ENCODE results near the gene WSCD2. TPM values are rescaled to one million over a fixed set of nuclear protein-coding genes. Genes with fewer than 3 reads are reported as not detected.

WSCD2 gene
- total and polyA plus RNA-seq, 2 of the 4 experiments (the other 2 are of a cell fraction): not detected

DNA sequence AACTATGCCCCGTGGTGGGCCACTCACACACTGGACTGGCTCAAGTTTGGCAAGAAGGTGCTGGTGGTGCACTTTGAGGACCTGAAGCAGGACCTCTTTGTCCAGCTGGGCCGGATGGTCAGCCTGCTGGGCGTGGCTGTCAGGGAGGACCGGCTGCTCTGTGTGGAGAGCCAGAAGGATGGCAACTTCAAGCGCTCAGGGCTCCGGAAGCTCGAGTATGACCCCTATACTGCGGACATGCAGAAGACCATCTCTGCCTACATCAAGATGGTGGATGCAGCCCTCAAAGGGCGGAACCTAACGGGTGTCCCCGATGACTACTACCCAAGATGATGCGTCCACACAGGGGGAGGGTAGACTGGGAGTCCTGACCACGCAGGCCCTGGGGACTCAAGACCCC is 118.9 kb downstream of the WSCD2 start:
- H2BK15ac ChIP-seq (ENCODE audit: low read depth, low read length): no peak overlapping the region
- no peaks in the 10 kb centered on the region for H3K27me3 ChIP-seq (ENCODE audit: control insufficient read depth, insufficient read depth, low read length)
- no peaks in the 10 kb centered on the region for H3K36me3 ChIP-seq (ENCODE audit: control insufficient read depth, insufficient read depth, low read length)
- in situ Hi-C loops (cut with MboI; ENCODE audit: low sequenced_read_pairs): no loop called here
- no peak overlapping the region for H3K23ac ChIP-seq (ENCODE audit: low read depth, low read length)
- no peak overlapping the region for H2BK20ac ChIP-seq (ENCODE audit: low read depth, low read length)
- H4K8ac ChIP-seq (ENCODE audit: low read depth in 2 of 2, low read length in 2 of 2): no peak overlapping the region
- ATAC-seq (ENCODE audit: low read depth) (no peak), DNase-seq (no peak)
- intact Hi-C loops (cut with micrococcal nuclease): no loop called here
- H3K79me1 ChIP-seq (ENCODE audit: low read depth in 1 of 2, low read length in 2 of 2): no peaks in the 10 kb centered on the region
- H3K9me3 ChIP-seq (ENCODE audit: control insufficient read depth, insufficient read depth, low read length): no peaks in the 10 kb centered on the region
- no peak overlapping the region for H2BK5ac ChIP-seq (ENCODE audit: low read depth, low read length, poor library complexity, severe bottlenecking)
- H3K9ac ChIP-seq (ENCODE audit: low read depth, low read length): no peak overlapping the region
- H2AFZ ChIP-seq (replicated peaks; ENCODE audit: low read length, poor library complexity): no peak overlapping the region
- no CpG with 5 or more reads among the region's 13 CpGs for WGBS, 2 experiments (ENCODE audit: extremely low coverage in 2 of 2, insufficient read length in 1 of 2)
- no peak overlapping the region for H2AK9ac ChIP-seq (replicated peaks; ENCODE audit: low read depth, low read length, poor library complexity)
- no peak overlapping the region for H3K27ac ChIP-seq (ENCODE audit: insufficient read depth, low read length)
- POLR2A ChIA-PET (ENCODE audit: unreplicated experiment): no interaction called here
- H3K9me1 ChIP-seq (ENCODE audit: insufficient read depth, low read length): no peaks in the 10 kb centered on the region
- CTCF ChIA-PET: no interaction called here
- no peak overlapping the region for H3K14ac ChIP-seq (replicated peaks; ENCODE audit: low read depth, low read length)
- no peak overlapping the region for H2BK120ac ChIP-seq (ENCODE audit: low read depth, low read length)
- dilution Hi-C loops (cut with HindIII; ENCODE audit: low sequenced_read_pairs, unreplicated experiment): no loop called here
- BruUV-seq (replicated peaks): no TSS peak
- no peaks in the 10 kb centered on the region for H4K20me1 ChIP-seq (ENCODE audit: insufficient read depth, low read length)
- H3K56ac ChIP-seq (ENCODE audit: extremely low read depth, insufficient read depth, low read length): no peak overlapping the region
- no peak overlapping the region for H2AK5ac ChIP-seq (ENCODE audit: low read depth, low read length)
- no peak overlapping the region for H3K18ac ChIP-seq (ENCODE audit: low read depth, low read length)
- no peaks in the 10 kb centered on the region for H3K4me1 ChIP-seq (ENCODE audit: control insufficient read depth, insufficient read depth, low read length)
- no peak overlapping the region for H3K4me2 ChIP-seq (ENCODE audit: low read depth, low read length)
- no peak overlapping the region for H4K91ac ChIP-seq (ENCODE audit: insufficient read depth, low read depth, low read length)
- H3K4me3 ChIP-seq (ENCODE audit: insufficient read depth, low read depth, low read length): no peak overlapping the region
- no peak overlapping the region for H3K4ac ChIP-seq (ENCODE audit: low read depth, low read length)
- no peak overlapping the region for H4K5ac ChIP-seq (ENCODE audit: low read depth, low read length)
- TF ChIP-seq MAFK (IDR thresholded peaks at IDR 0.05; ENCODE audit: low read depth, low read length): no peak
- TF ChIP-seq FOS (IDR thresholded peaks at IDR 0.05; ENCODE audit: low read depth, low read length): no peak

Data from IMR-90 (cell line).